GM23338 (cell line): ENCODE data around the gene ZNF511. TPM values are rescaled to one million over a fixed set of nuclear protein-coding genes. Genes with fewer than 3 reads are reported as not detected.

Source experiments
- ATAC-seq: fragments of 200-7000 bp; cut with Tn5 transposase; 3 replicates; pipeline ENCODE4 v1.9.1; 2020
- DNase-seq: peaks from one replicate; pipeline ENCODE4 v3.0.0-alpha.2; 2015; ENCODE audit warnings: low spot score
- H2AFZ ChIP-seq: fragments of 200-600 bp; sonication (generic); 2 replicates; pipeline ENCODE4 v1.8.0; 2016; ENCODE audit warnings: antibody characterized with exemption, mild to moderate bottlenecking, moderate library complexity
- H3F3A ChIP-seq: fragments of 200-600 bp; sonication (generic); replicated peaks from 2 replicates; pipeline ENCODE4 v1.8.0; 2017; ENCODE audit warnings: antibody characterized with exemption, mixed run types, low read depth
- H3K27ac ChIP-seq: fragments of 200-600 bp; sonication (generic); 2 replicates; pipeline ENCODE4 v1.6.1; 2016; ENCODE audit warnings: low read depth
- H3K27me3 ChIP-seq: fragments of 200-600 bp; sonication (generic); 2 replicates; pipeline ENCODE4 v1.8.0; 2016; ENCODE audit warnings: mild to moderate bottlenecking, mixed run types, moderate library complexity; ENCODE audit not compliant: insufficient read depth
- H3K36me3 ChIP-seq: fragments of 200-600 bp; sonication (generic); 2 replicates; pipeline ENCODE4 v1.8.0; 2016; ENCODE audit warnings: mild to moderate bottlenecking; ENCODE audit not compliant: insufficient read depth
- H3K4me1 ChIP-seq: fragments of 200-600 bp; sonication (generic); 2 replicates; pipeline ENCODE4 v1.8.0; 2016; ENCODE audit warnings: mild to moderate bottlenecking, moderate library complexity; ENCODE audit not compliant: insufficient read depth
- H3K4me2 ChIP-seq: fragments of 200-600 bp; sonication (generic); 2 replicates; pipeline ENCODE4 v1.7.1; 2017; ENCODE audit warnings: mixed run types
- H3K4me3 ChIP-seq: fragments of 200-600 bp; sonication (generic); 2 replicates; pipeline ENCODE4 v1.6.1; 2016; ENCODE audit warnings: mixed run types
- H3K79me2 ChIP-seq: fragments of 200-600 bp; sonication (generic); replicated peaks from 2 replicates; pipeline ENCODE4 v1.8.0; 2017; ENCODE audit warnings: mild to moderate bottlenecking; ENCODE audit not compliant: insufficient read depth
- H3K9me2 ChIP-seq: fragments of 200-600 bp; sonication (generic); 2 replicates; pipeline ENCODE4 v1.8.0; 2017; ENCODE audit not compliant: insufficient read depth
- H4K20me1 ChIP-seq: fragments of 200-600 bp; sonication (generic); replicated peaks from 2 replicates; pipeline ENCODE4 v1.8.0; 2017; ENCODE audit warnings: mild to moderate bottlenecking; ENCODE audit not compliant: insufficient read depth
- H3K27ac Mint-ChIP-seq: 2 replicates; pipeline ENCODE4 v1.8.0; 2020; ENCODE audit warnings: inconsistent platforms, mild to moderate bottlenecking, moderate library complexity, mixed read lengths
- H3K27me3 Mint-ChIP-seq: 3 replicates; pipeline ENCODE4 v1.8.0; 2022; ENCODE audit warnings: low read depth, mild to moderate bottlenecking, moderate library complexity, mixed read lengths, inconsistent platforms; ENCODE audit not compliant: insufficient read depth, poor library complexity
- H3K36me3 Mint-ChIP-seq: 3 replicates; pipeline ENCODE4 v1.8.0; 2021; ENCODE audit warnings: low read depth, mild to moderate bottlenecking, inconsistent platforms, moderate library complexity, mixed read lengths
- H3K4me1 Mint-ChIP-seq: 3 replicates; pipeline ENCODE4 v1.8.0; 2020; ENCODE audit warnings: mild to moderate bottlenecking, inconsistent platforms, mixed read lengths
- H3K4me3 Mint-ChIP-seq: 3 replicates; pipeline ENCODE4 v1.8.0; 2021; ENCODE audit warnings: moderate library complexity, mild to moderate bottlenecking, inconsistent platforms, mixed read lengths
- H3K9me3 Mint-ChIP-seq: 3 replicates; pipeline ENCODE4 v1.8.0; 2020; ENCODE audit warnings: moderate library complexity, mild to moderate bottlenecking, inconsistent platforms, mixed read lengths
- CREB1 ChIP-seq: fragments of 250-450 bp; sonication (Bioruptor Pico); IDR thresholded peaks from 2 replicates; pipeline ENCODE4 v1.5.0; 2020; ENCODE audit warnings: low read depth, mild to moderate bottlenecking, moderate library complexity
- CTCF ChIP-seq, 2 experiments: fragments of 200-600 bp in 1 of 2; sonication (generic) in 1 of 2; conservative IDR thresholded peaks; 2 replicates each; pipeline versions ENCODE4 v1.5.1 to v1.6.1; 2016 to 2017; ENCODE audit warnings: antibody characterized with exemption in 2 of 2, low read depth in 2 of 2, mild to moderate bottlenecking in 2 of 2, moderate library complexity in 1 of 2
- ETS1 ChIP-seq: IDR thresholded peaks from 2 replicates; pipeline ENCODE4 v1.6.1; 2016; ENCODE audit warnings: antibody characterized with exemption
- EZH2 ChIP-seq: fragments of 200-600 bp; sonication (generic); IDR thresholded peaks from one replicate; pipeline ENCODE4 v1.8.0; 2017; ENCODE audit warnings: antibody characterized with exemption, mild to moderate bottlenecking, low read depth; ENCODE audit not compliant: unreplicated experiment
- EZH2phosphoT487 ChIP-seq: fragments of 200-600 bp; sonication (generic); IDR thresholded peaks from one replicate; pipeline ENCODE4 v1.8.1; 2018; ENCODE audit warnings: antibody characterized with exemption; ENCODE audit not compliant: unreplicated experiment
- NANOG ChIP-seq: IDR thresholded peaks from 2 replicates; pipeline ENCODE4 v1.6.1; 2016; ENCODE audit warnings: antibody characterized with exemption, borderline replicate concordance
- POLR2AphosphoS5 ChIP-seq: IDR thresholded peaks from 2 replicates; pipeline ENCODE4 v1.6.1; 2016; ENCODE audit warnings: antibody characterized with exemption, low read depth
- STAT1 ChIP-seq: IDR thresholded peaks from one replicate; pipeline ENCODE4 v1.6.1; 2016; ENCODE audit warnings: antibody characterized with exemption; ENCODE audit not compliant: unreplicated experiment
- ZNF114 ChIP-seq: fragments of 250-450 bp; sonication (Bioruptor Pico); IDR thresholded peaks from 2 replicates; pipeline ENCODE4 v1.5.0; 2020; ENCODE audit warnings: mild to moderate bottlenecking, moderate library complexity
- ZNF331 ChIP-seq: fragments of 250-450 bp; sonication (Bioruptor Pico); IDR thresholded peaks from 2 replicates; pipeline ENCODE4 v1.5.0; 2020; ENCODE audit warnings: low read depth, mild to moderate bottlenecking, moderate library complexity
- ZNF462 ChIP-seq: fragments of 250-450 bp; sonication (Bioruptor Pico); IDR thresholded peaks from 2 replicates; pipeline ENCODE4 v1.5.0; 2020; ENCODE audit warnings: mild to moderate bottlenecking, moderate library complexity
- polyA plus RNA-seq: library from polyadenylated mRNA; unstranded; fragments of >200 nt; fragmentation: Nextera tagmentation; extraction: Ambion mirVana; gene quantifications from 2 replicates; pipeline ENCODE4 v1.2.1, GENCODE V29; 2016
- total RNA-seq: library from RNA; depleted of rRNA; stranded (reverse); fragments of >200 nt; shearing (Covaris generic); gene quantifications from 2 replicates; pipeline ENCODE4 v1.2.3, GENCODE V29; 2014
- TF ChIP-seq, protein P1 (sequence below): IDR thresholded peaks from one replicate; pipeline ENCODE4 v1.6.1; 2018; ENCODE audit warnings: antibody characterized with exemption; ENCODE audit not compliant: unreplicated experiment

ZNF511 gene
- total and polyA plus RNA-seq, 2 experiments from 2014 or later: 41.3 to 104 TPM

DNA sequence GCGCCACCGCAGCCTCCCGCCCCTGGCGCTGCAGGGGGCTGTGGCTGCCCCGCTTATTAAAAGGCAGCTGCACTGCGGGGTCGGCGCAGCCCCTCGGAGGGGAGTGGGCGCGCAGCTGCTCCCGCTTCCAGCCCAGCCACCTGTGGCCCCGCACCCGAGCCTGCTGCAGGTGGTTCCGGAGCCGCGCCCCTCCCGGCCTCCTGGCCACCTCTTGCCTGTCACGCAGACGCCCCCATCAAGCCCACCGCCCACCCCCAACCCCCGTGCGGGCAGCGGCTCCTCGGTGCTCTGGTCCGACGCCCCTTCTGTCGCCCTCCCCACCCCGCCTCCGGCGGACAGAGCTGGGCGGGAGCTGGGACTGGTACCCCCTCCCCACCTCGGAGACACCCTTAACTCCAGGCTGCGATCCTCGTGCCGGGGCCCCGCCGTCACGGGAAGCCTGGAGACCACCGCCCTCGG, 27.4 kb downstream of the ZNF511 start:
- Histone ChIP-seq H3K4me3 (peak overlapping the region; percentile 60; the same call in 1 of the 2 replicates), H3K4me1 (no peaks in the 10 kb centered on the region), H3K36me3 (no peaks in the 10 kb centered on the region), H3K4me2 (peak overlapping the region; percentile 80; the same call in 1 of the 2 replicates), H3F3A (0 out of 2 replicates have a peak, but pooled peaks cover 3% of the 10 kb centered on the region), H2AFZ (no peak overlapping the region), H4K20me1 (no peaks in the 10 kb centered on the region), H3K27me3 (peaks cover 59% of the 10 kb centered on the region), H3K27ac (no peak overlapping the region), H3K79me2 (no peaks in the 10 kb centered on the region), H3K9me2 (no peaks in the 10 kb centered on the region)
- Mint-ChIP-seq H3K4me3 (no peak overlapping the region), H3K27ac (no peak overlapping the region), H3K36me3 (no peaks in the 10 kb centered on the region; the same call in 1 of the 3 replicates), H3K4me1 (no peaks in the 10 kb centered on the region; the same call in 2 of the 3 replicates), H3K27me3 (peaks cover 43% of the 10 kb centered on the region), H3K9me3 (peaks cover 17% of the 10 kb centered on the region)
- DNase-seq: no peak
- TF ChIP-seq, protein P1, sequence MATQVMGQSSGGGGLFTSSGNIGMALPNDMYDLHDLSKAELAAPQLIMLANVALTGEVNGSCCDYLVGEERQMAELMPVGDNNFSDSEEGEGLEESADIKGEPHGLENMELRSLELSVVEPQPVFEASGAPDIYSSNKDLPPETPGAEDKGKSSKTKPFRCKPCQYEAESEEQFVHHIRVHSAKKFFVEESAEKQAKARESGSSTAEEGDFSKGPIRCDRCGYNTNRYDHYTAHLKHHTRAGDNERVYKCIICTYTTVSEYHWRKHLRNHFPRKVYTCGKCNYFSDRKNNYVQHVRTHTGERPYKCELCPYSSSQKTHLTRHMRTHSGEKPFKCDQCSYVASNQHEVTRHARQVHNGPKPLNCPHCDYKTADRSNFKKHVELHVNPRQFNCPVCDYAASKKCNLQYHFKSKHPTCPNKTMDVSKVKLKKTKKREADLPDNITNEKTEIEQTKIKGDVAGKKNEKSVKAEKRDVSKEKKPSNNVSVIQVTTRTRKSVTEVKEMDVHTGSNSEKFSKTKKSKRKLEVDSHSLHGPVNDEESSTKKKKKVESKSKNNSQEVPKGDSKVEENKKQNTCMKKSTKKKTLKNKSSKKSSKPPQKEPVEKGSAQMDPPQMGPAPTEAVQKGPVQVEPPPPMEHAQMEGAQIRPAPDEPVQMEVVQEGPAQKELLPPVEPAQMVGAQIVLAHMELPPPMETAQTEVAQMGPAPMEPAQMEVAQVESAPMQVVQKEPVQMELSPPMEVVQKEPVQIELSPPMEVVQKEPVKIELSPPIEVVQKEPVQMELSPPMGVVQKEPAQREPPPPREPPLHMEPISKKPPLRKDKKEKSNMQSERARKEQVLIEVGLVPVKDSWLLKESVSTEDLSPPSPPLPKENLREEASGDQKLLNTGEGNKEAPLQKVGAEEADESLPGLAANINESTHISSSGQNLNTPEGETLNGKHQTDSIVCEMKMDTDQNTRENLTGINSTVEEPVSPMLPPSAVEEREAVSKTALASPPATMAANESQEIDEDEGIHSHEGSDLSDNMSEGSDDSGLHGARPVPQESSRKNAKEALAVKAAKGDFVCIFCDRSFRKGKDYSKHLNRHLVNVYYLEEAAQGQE: no peak
- TF ChIP-seq POLR2AphosphoS5 (no peak), EZH2 (no peak), NANOG (no peak), EZH2phosphoT487 (no peak), ZNF114 (CRISPR knock-in tag) (no peak), ZNF331 (CRISPR knock-in tag) (no peak), CREB1 (CRISPR knock-in tag) (no peak), ZNF462 (no peak), CTCF (conservative IDR thresholded peaks at IDR 0.05; ENCODE audit: low read depth in 2 of 2) (no peak), ETS1 (no peak), STAT1 (no peak)
- ATAC-seq: peak; percentile 20
